Measurements from ENCODE around the gene GPR107.

Gene GPR107

GRCh38 chr9:130187523-130187846 is 133.8 kb downstream of the GPR107 start (continued):
- TF ChIP-seq, protein P1, sequence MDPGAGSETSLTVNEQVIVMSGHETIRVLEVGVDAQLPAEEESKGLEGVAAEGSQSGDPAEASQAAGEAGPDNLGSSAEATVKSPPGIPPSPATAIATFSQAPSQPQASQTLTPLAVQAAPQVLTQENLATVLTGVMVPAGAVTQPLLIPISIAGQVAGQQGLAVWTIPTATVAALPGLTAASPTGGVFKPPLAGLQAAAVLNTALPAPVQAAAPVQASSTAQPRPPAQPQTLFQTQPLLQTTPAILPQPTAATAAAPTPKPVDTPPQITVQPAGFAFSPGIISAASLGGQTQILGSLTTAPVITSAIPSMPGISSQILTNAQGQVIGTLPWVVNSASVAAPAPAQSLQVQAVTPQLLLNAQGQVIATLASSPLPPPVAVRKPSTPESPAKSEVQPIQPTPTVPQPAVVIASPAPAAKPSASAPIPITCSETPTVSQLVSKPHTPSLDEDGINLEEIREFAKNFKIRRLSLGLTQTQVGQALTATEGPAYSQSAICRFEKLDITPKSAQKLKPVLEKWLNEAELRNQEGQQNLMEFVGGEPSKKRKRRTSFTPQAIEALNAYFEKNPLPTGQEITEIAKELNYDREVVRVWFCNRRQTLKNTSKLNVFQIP (CRISPR knock-in tag; IDR thresholded peaks at IDR 0.05; ENCODE audit: borderline replicate concordance, low read depth) = no peak

GRCh38 chr9:130188860-130189481 is 135.3 kb downstream of the GPR107 start:
- ATAC-seq = no peak
- TF ChIP-seq, protein P1 (CRISPR knock-in tag; IDR thresholded peaks at IDR 0.05; ENCODE audit: borderline replicate concordance, low read depth) = no peak
